Amygdala (tissue), 56 donors: ENCODE data around the gene FOXL3.
A peak's percentile ranks its signal among the peaks of the same experiment; 100 is the strongest.

Source experiments
- DNase-seq, 56 donors: peaks; one replicate each; lab custom pipeline; 2025; lab: John Stamatoyannopoulos, UW

Gene FOXL3

DNA sequence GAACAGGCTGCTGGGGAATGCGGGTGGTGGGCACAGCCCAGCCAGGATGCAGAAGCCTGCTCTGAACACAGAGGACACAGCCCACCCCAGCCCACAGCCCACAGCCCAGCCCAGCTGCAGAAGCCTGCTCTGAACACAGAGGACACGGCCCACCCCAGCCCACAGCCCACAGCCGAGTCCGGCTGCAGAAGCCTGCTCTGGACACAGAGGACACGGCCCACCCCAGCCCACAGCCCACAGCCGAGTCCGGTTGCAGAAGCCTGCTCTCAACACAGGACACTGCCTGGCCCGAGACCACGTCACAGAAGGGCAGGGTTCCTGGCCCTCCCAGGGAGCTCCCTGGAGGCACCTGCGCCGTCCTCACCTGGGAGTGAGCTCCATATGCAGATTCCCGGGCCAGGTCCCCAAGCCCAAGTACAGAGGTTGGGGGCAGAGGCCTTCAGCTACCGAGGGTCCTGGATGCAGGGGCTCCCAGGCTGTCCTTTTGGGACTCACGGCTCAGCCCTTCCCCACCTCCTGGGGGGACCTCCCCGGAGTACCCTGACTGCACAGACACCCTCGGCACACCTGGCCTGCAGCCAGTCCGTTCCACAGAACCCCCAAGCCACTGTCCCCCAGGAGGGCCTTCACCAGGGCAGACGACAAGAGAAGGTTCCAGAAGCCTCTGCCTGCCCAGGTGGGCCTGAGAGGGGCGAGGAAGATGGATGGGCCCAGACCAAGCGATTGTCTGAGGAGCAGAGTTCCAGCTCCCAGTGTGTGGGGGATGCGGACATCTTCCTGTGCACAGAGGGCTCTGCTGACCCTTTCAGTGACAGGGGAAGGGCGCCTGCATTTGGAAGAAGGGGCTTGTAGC, 23.7 kb upstream of the FOXL3 start:
- no peak for DNase-seq

DNA sequence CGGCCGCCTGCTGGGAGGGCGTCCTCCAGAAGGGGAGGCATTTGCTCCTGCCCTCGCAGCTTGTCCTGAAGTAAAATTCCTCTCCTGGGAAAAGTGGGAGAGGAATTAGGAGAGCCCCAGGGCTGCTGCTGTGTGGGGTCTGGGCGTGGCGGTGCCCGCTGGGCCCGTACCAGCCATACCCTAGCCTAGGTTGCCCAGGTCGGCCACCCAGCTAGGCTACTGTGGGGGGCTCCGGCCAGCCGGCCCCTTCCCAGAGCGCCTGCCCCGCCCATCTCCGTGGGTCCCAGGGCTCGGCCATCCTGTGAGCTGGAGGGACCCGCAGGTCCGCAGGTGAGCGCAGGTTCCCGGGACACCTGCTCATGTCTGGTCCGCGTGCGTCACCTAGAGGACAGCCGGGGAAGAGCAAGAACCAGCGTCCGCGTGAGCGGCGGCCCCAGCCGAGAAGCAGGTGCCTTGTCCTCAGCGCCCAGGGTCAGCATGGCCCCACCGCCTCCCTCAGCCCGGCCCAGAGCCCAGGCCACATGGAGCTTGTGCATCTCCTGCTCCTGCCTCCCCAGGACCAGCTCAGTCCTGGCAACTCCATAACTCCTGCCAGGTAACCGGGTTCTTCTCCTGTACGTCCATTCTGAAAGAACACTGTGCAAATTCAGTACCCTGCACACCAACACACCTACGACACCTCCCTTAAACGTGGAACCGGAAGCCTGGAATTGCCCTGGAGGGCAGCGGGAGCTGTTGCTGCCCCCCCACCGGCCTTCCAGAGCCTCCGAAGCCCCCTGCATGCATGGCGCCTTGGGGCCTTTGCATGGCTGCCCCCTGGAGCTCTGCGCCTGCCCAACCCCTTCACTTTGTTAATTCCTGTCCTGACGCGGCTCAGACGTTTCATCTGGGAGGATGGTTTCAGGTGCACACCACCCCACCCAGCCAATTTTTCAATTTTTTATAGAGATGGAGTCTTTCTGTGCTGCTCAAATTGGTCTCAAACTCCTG, 22.8 kb upstream of the FOXL3 start:
- DNase-seq = no peak

DNA sequence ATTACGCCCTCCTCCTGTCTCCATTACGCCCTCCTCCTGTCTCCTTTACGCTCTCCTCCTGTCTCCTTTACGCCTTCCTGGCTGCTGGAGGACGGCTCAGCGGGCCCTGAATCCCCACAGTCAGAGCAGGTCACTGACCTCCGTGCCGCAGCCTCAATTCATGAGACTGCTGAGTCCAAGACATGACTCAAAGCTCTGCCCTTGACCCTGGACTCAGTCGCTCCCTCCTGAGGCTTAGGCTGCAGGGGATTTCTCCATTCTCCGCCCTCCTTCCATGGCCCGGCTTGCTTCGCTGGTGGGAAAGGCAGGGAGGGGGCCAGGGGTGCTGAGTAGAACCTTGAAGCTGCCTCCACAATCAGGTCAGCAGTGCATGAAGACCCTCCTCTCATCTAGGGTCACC, 21.0 kb upstream of the FOXL3 start:
- DNase-seq = no peak

DNA sequence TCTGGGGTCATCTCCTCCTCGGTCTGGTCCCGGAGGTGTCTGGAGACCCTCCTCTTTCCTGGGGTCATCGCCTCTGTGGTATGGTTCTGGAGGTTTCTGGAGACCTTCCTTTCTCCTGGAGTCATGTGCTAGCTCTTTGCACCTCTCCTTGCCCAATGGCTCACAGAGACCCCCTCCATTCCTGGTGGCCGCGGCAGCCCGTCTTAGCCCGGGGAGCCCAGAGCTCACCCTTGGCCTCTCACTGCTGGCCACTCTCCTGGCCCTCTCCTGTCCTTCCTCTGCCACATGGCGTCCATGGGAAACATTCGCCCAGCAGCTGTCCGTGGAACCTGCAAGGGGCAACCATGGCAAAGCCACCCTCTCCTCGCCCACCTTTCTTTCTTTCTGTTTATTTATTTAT, 20.2 kb upstream of the FOXL3 start:
- no peak for DNase-seq

DNA sequence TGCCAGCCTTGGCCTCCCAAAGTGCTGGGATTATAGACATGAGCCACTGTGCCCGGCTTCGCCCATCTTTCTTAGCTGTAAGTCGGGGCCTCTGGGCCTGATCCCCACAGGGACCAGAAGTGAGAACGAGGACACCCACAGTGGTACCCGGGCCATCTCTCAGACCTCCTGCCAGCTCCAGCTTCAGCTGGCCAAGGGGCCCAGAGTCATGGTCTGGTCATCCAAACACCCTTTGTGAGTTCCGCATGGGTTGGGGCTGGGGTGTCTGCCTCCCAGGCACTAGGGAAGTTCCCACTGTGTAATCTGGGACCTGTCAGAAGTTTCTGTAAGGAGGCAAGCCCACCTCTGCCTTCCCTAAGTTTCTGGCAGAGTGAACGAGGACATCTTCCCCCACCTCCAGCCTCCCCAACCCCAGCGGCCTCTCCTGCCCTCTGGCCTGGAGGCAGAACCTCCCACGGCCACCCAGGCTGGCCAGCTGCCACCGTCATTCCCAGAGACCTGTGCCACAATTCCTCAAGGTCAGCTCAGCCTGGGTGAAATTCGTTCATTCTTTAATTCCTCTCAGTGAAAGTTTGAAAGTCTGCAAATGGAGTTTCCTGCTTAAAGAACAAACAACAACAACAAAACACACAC, 19.5 kb upstream of the FOXL3 start:
- no peak for DNase-seq

DNA sequence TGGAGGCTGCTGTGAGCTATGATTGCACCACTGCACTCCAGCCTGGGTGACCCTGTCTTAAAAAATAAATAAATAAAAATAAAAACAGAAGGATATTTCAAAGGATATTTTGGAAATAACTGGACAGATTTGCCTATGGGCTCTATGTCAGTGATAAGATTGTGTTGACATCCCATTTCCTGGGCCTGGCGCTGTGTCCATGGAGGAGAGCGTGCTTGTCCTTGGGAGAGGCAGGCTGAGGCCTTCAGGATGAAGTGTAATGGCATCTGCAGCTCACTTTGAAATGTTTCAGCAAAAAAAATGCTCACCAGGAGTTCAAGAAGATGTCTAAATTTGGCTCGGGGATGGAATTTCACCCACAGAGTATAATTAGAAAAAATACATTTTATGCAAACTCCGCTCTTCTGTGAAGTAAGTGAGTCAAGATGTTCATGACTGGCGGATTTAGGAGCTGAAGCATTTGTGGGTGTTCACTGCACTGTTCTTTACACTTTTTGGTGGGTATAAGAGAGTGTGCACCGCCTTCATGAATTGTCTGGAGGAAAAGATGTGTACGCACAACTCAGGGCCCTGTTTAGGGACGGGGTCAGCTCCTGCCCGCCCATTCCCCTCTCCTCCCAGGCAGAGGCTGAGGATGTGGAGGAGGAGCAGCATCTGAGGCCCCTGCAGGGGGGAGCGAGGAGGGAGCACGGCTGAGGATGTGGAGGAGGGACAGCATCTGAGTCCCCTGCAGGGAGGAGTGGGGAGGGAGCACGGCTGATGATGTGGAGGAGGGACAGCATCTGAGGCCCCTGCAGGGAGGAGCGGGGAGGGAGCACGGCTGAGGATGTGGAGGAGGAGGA, 18.5 kb upstream of the FOXL3 start:
- peak in 3 of 56 donors; percentile 11 to 26 (median 13) for DNase-seq

DNA sequence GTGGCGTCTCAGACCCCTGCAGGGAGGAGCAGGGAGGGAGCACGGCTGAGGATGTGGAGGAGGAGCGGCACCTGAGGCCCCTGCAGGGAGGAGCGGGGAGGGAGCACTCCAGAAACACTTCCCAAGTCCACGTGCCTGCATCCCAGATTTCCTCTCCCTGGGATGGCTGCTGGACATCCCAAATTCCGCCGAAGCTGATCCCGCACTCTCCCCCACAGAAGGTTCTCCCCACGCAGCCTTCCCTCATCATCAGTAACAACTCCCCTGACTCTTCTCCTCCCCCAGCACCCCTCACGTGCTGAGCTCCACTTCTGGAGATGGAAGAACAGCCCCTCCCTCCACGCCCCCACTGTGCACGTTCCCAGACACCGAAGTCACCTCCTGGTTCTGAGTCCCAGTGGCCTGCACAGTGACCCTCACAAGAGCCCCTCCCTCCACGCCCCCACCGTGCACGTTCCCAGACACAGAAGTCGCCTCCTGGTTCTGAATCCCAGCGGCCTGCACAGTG, 17.8 kb upstream of the FOXL3 start:
- peak in 1 of 56 donors; percentile 56 for DNase-seq

DNA sequence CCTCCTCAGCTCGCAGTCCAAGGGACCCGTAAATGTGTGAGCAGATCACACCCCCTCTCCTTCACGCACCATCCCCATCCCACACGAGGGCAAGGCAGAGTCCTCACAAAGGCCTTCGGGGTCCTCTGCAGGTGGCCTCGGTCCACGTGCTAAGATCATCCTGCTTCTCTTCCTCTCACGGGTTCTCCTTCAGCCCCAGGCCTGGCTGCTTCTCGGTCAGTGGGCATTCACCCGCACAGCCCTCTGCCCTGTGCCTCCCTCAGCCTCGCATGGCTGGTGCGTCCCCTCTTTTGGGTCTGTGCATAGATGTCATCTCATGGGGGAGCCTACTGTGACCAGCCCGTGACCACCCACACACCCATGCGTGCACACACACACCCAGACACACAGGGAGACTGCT, 17.3 kb upstream of the FOXL3 start:
- DNase-seq = no peak

- DNase-seq = no peak
Measured at GRCh38 chr7:273327-273726, 16.6 kb upstream of the FOXL3 start.

DNA sequence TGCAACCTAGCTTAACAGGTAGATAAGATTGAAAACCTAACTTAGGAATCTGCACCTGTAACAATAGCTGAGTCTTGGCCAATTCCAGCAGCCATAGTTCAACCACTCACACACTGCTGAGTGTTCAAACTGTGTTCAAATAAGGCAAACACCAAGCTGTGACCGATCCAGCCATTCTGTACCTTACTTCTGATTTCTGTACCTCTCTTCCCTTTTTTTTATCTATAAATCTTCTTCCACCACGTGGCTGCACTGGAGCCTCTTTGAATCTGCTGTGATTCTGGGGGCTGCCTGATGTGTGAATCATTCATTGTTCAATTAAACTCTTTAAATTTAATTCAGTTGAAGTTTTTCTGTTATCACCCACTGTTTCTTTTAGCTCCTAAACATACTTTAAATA, 15.7 kb upstream of the FOXL3 start:
- no peak for DNase-seq

DNA sequence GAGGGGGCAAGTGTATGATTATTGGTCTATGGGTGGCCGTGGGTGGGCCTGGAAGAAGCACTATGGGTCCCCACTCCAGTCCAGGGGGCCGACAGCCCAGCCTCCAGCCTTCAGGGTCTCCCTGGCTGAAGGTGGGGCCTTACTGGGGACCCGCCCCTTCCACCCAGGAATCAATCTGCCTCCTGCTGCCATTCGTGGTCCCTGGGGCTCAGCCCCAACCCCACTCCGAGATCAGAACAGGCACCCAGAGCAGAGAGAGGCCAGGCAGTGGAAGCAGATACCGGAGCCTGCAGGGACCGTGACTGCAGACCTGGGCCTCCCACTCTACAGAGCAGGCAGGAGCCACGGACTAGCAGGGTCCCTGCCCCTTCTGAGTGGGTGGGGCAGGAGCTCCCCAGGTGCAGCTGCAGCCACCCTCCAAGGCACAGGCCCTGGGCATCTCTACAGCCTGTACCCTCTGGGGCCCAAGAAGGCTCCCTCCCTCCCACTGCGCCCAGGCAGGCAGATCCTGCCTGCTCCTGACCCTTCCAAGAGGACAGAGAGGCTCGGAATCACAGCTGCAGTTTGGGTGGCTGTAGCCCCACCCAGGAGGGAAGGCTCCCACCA, 13.6 kb upstream of the FOXL3 start:
- no peak for DNase-seq

GRCh38 chr7:277228-277627, 12.7 kb upstream of the FOXL3 start:
- no peak for DNase-seq

GRCh38 chr7:278081-278480, 11.9 kb upstream of the FOXL3 start:
- no peak for DNase-seq

DNA sequence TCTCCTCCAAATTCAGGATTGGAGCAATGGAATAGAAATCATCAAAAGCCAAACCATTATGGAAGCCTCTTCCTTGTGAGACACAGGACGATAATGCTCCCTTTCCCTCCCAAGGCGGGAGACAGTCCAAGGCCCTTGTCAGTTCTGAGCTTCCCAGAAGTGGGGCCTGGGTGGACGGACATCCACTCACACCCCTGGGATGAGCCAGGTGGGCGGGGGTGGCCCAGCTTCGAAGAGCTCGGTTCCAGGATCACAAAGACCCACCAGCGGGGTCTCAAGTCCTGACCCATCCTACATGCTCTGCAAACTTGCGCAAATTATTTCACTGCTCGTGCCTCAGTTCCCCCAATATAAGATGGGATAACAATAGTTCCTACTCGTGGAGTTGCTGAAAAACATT, 10.1 kb upstream of the FOXL3 start:
- DNase-seq = no peak

DNA sequence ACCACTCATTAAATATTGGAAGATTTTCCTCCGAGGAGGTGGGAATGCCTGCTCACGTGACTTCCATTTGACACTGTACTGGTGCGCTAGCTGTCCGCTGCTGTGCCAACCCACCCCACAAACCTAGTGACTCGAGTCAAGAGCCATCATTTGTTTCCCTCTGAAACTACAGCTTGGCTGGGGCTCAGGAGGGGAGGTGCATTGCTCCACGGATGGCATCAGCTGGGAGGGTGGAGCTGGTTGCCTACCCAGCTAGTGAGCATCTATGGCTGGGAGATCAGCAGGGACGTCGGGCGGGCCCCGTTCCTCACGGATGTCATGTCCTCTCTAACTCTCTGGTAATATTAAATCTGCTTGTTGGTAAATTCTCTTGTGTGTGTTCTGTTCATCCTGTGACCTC, 9.5 kb upstream of the FOXL3 start:
- no peak for DNase-seq

GRCh38 chr7:281637-282036, 8.3 kb upstream of the FOXL3 start:
- no peak for DNase-seq

- no peak for DNase-seq
Measured at GRCh38 chr7:282621-283020, 7.3 kb upstream of the FOXL3 start.

DNA sequence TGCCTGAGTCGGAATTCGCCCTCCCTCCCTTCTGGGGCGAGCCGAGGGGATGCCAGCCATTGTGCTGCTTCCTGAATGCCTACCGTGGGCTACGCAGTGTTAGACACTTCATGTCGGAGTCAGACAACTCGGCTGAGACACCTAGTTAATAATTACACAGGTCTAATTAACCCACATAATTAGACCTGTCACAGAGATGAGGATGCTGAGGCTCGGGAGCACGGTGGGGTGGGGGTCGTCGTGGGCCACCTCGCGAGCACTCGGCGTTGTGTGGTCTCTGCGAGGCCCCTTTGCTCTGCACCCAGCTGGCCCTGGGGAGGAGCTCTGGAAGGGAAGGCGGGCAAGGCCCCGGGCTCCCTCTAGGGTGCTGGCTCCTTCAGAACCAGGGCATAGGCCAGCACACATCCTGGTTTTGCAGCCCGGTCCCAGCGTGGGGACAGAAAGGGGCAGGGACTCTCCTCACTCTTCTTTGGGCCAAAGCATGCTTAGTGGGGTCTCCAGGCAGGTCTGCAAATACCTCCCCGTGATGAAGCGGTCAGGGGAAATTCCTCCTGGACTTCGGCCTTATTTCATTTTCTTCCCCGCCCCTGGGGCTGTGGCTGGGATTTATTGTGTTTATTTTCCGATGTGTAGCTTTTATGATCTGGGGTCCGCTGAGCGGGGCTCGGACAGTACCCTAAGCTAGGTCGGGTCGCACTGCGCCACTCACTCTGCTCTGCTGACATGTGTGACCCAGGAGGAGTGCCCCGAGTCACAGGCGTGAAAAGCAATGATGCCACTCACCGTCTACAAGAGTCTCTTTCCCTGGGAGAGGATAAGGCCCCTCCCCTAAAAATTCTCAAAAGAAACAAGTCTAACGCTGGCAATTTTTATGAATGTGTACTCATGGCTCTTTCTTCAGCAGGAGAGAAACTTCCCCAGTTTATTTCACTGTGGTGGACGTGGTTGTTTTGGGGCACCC, 4.9 kb upstream of the FOXL3 start:
- DNase-seq = no peak
